Transverse colon (tissue), 4 donors: ENCODE data around the gene GPSM3.

Source experiments
- EP300 ChIP-seq: sonication (generic); formaldehyde crosslinking; IDR thresholded peaks from one replicate; pipeline ENCODE4 v1.6.1; 2017; ENCODE audit warnings: antibody characterized with exemption, low read depth
- POLR2AphosphoS5 ChIP-seq, 3 donors: sonication (generic); formaldehyde crosslinking; IDR thresholded peaks; one replicate each; pipeline ENCODE4 v1.6.1; 2016; ENCODE audit warnings: antibody characterized with exemption in 3 of 3
- TF ChIP-seq, protein P1 (sequence below), 5 experiments: fragments of 200-600 bp in 3 of 5; fragments of 450-650 bp in 2 of 5; sonication (generic) in 3 of 5; IDR thresholded peaks; 1 replicate in 2 of 5; 2 replicates in 3 of 5; pipeline ENCODE4 v1.5.1; 2016 to 2017; ENCODE audit warnings: antibody characterized with exemption in 5 of 5, inconsistent platforms in 3 of 5, mild to moderate bottlenecking in 2 of 5, moderate library complexity in 1 of 5

- TF ChIP-seq EP300 (no peak), POLR2AphosphoS5 (IDR thresholded peaks at IDR 0.05) (no peak)
- TF ChIP-seq, protein P1, sequence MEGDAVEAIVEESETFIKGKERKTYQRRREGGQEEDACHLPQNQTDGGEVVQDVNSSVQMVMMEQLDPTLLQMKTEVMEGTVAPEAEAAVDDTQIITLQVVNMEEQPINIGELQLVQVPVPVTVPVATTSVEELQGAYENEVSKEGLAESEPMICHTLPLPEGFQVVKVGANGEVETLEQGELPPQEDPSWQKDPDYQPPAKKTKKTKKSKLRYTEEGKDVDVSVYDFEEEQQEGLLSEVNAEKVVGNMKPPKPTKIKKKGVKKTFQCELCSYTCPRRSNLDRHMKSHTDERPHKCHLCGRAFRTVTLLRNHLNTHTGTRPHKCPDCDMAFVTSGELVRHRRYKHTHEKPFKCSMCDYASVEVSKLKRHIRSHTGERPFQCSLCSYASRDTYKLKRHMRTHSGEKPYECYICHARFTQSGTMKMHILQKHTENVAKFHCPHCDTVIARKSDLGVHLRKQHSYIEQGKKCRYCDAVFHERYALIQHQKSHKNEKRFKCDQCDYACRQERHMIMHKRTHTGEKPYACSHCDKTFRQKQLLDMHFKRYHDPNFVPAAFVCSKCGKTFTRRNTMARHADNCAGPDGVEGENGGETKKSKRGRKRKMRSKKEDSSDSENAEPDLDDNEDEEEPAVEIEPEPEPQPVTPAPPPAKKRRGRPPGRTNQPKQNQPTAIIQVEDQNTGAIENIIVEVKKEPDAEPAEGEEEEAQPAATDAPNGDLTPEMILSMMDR (IDR thresholded peaks at IDR 0.05) = no peak
These were observed 27.6 kb upstream of the GPSM3 start for GRCh38 chr6:32220021-32220420.
